D721Med (cell line): ENCODE data around the gene RASGRP2.

Source experiments
- DNase-seq: peaks from one replicate; pipeline ENCODE4 v3.0.0; 2011; ENCODE audit warnings: low spot score; ENCODE audit not compliant: insufficient read length
- FAIRE-seq: peaks from 2 replicates; lab custom pipeline; 2011; peaks lifted over from hg19 to GRCh38; lab: Jason Lieb, UNC
- TF ChIP-seq, protein P1 (sequence below): IDR thresholded peaks from 2 replicates; pipeline ENCODE4 v1.5.1; 2012; ENCODE audit warnings: mild to moderate bottlenecking, control low read depth; ENCODE audit not compliant: insufficient read depth; ENCODE audit errors: missing control alignments

RASGRP2 gene

DNA sequence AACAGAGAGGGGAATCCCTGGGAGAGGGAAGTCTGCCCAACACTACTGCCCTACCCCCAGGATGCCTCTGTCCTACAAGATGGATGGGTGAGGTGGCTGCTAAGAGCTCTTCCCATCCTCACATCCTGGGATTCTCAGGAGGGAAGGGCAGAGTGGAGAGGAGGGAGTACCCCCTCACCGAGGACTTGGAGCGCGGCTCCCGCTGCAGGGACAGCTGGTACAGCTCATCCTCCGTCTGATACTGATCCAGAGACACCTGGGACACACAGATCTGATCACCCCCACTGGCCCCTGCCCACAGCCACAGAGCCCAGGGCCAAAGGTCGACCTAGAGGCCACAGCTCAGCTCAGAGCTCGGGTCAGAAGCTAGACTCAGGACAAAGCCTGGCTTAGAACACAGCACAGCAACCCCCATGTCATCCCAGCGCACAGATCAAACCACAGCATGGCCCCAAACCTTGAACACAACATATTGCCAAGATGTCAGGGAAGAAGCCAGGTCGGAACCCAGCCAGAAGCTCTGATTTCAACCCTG is 8.2 kb downstream of the RASGRP2 start:
- FAIRE-seq (no peak), DNase-seq (no peak)
- TF ChIP-seq, protein P1, sequence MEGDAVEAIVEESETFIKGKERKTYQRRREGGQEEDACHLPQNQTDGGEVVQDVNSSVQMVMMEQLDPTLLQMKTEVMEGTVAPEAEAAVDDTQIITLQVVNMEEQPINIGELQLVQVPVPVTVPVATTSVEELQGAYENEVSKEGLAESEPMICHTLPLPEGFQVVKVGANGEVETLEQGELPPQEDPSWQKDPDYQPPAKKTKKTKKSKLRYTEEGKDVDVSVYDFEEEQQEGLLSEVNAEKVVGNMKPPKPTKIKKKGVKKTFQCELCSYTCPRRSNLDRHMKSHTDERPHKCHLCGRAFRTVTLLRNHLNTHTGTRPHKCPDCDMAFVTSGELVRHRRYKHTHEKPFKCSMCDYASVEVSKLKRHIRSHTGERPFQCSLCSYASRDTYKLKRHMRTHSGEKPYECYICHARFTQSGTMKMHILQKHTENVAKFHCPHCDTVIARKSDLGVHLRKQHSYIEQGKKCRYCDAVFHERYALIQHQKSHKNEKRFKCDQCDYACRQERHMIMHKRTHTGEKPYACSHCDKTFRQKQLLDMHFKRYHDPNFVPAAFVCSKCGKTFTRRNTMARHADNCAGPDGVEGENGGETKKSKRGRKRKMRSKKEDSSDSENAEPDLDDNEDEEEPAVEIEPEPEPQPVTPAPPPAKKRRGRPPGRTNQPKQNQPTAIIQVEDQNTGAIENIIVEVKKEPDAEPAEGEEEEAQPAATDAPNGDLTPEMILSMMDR = no peak

DNA sequence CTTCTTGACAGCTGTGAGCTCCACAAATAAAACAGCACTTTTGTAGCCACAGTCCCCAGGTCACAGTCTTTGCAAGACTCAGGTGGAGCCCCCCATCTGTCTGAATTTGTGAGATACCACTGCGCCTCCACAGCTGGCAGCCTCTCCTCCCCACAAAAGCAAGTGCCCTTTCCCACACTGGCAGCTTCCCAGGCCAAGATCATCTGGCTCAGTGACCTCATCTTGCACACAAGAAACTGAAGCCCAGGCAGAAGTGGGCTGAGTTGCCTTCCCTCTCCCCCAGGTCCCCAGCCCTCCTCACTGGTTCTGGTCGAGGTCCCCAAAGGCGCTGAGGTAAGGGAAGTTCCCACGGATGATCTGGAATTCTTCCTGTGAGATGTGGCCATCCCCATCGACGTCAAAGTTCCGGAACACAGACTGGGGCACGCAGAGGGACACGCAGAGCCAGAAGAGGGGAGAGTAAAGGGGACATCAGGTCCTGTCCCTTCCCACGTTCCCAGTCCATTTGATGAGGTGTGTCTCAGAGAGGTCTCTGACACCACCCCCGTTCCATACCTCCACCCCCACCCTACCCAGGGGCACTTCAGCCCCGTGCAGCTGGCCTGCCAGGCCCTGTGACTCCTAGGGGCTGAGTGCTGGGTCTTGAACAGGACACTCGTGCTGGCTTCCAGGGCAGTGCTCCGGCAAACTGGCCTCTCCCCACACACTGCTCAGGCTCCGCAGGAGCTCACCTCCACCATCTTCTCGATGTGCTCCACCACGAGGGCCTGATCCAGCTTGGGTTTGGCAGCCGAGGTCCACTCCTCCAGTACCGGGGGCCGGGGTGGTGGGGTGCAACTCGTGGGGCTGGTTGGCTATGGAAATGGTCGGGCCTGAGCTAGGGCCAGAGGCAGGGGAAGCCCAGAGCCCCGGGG is 8.9 kb downstream of the RASGRP2 start:
- DNase-seq = no peak
- no peak for FAIRE-seq
- TF ChIP-seq, protein P1 = no peak

DNA sequence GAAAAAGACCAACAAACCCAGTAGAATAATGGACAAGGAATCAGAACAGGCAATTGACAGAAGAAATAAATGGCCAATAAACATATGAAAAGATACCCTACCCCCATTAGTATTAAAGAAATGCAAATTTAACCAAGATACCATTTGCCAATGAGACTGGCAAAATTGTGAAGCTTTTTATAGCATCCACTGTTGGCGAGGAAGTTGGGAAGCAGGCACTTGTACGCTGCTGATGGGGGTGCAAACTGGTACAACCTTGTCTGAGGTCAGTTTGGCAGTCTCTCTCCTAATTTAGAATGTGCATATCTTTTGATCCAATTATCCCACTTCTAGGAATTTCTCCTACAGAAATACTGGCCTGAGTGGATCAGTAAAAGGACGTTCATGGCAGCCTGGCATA is 12.3 kb downstream of the RASGRP2 start:
- TF ChIP-seq, protein P1 = no peak
- no peak for FAIRE-seq

DNA sequence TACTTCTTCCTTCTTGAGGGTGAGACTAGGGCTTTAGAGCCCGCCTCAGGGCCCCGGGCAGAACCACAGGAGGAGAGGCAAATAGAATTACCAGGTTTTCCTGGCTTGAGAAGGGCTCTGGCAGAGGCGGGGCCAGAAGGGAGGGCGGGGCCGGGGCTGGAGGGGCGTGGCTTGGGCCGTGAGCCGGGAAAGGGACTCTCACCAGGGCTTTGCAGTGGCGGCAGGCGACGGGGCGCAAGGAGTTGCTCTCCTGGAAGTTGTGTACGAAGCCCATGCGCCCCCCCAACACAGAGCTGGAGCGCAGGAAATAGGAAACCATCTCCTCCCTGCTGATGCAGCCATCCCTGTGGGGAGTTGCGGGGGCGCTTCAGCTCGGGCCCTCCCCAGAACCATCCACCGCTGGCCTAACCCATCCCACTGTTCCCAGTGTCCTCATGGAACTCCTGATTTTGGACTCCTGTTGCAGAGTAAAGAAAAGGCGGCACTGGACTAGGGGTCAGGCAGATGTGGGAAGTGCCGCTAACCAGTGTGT is 14.0 kb downstream of the RASGRP2 start:
- TF ChIP-seq, protein P1 = no peak
- DNase-seq (no peak), FAIRE-seq (no peak)

More for the DNA sequence above, 12.3 kb downstream of the RASGRP2 start:
- DNase-seq = no peak

DNA sequence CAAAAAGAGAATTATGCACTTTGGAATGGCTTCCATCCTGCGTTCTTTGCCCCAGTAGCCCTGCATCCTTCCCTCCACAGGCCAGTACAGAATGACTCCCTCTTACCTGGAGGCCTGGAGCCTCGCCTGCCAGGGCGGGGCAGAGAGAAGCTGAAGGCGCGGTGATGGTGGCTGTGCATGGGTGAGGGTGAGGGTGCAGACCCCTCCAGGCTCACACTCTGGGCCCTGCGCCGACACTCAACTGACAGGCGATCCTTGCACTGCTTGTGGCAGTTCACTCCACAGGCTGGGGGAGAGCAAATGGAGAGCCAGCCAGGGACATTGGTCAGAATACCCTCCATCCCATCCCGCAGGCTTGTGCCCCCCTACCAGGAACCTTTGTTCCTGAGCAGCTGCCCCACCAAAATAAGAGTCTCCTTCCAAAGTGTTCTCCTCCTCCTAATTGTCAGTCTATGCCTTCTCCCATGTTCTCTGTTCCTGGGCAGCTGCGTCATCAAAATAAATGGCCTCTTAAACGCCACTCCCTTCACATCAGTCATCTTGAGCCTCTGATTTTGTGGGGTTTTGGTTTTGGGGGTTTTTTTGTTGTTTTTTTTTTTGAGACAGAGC is 15.1 kb downstream of the RASGRP2 start:
- no peak for FAIRE-seq
- DNase-seq = no peak
- TF ChIP-seq, protein P1 = no peak

DNA sequence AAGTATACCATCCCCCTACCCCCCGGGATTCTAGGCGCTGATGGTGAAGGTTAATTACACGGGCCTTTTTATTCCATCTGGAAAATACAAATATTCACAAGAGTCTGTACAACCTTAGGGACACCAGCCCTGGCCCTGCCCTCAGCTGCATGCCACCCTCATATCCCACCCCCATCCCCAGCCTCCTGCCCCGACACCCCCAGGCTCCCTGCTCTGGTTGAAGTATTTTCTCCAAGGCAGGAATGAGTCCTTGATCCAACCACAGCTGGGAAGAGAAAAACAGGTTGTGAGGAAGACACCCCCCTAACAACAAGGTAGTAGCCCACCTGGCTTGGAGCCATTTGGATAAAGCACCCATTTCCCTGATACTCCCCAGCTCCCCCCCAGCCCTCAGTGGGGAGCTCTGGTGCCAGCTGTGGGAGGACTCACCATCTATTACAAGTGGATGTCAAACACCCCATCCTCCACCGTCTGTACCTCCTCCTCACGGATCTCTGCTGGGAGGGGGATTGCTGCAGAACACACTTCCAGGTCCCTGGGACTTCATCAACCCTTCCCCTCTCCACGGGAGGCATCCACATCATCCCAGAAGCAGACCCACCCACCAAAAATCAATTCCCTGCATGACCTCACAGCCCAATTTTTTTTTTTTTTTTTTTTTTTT is 16.9 kb downstream of the RASGRP2 start:
- FAIRE-seq (no peak), DNase-seq (peak; percentile 13)
- TF ChIP-seq, protein P1 = no peak
